Measurements from ENCODE around the gene LINGO3. TPM values are rescaled to one million over a fixed set of nuclear protein-coding genes. Genes with fewer than 3 reads are reported as not detected.

Gene LINGO3
- total RNA-seq (2022; extraction: Qiagen RNA extraction; ENCODE audit: low read depth) = 0.03 TPM in 1 of 5 replicates, not detected in the others

GRCh38 chr19:2308114-2308556, at the start of gene LINGO3:
Gene LINGO3 (minus strand): TSS chr19:2308154. CDS start chr19:2291776, 16,378 bp downstream.

GRCh38 chr19:2328401-2329148, 20.6 kb upstream of the LINGO3 start, which contains the start of the genes LSM7 and SPPL2B:
Gene LSM7 (minus strand): TSS chr19:2328586. CDS start chr19:2328566, 20 bp downstream.
Gene SPPL2B (plus strand): TSS chr19:2328684. CDS start chr19:2328710, 26 bp downstream.

GRCh38 chr19:2282062-2282861, 25.7 kb downstream of the LINGO3 start, which contains the start of gene PEAK3:
Gene PEAK3 (minus strand): TSS chr19:2282175. CDS start chr19:2280931, 1,244 bp downstream.

Other genes starting within 250 kb of the LINGO3 start
- gene MOB3A, start 211.8 kb downstream of the LINGO3 start, total RNA-seq (2022; extraction: Qiagen RNA extraction; ENCODE audit: low read depth) = 10.5 to 11.7 TPM (median 10.7 TPM) in 5 replicates
- 0.46 to 0.97 TPM (median 0.55 TPM) in 5 replicates for gene IZUMO4, start 211.2 kb downstream of the LINGO3 start, total RNA-seq (2022; extraction: Qiagen RNA extraction; ENCODE audit: low read depth)
- 65.1 to 87.0 TPM (median 85.0 TPM) in 5 replicates for gene AP3D1, start 156.6 kb downstream of the LINGO3 start, total RNA-seq (2022; extraction: Qiagen RNA extraction; ENCODE audit: low read depth)
- 11.9 to 18.4 TPM (median 16.2 TPM) in 5 replicates for gene DOT1L, start 144.2 kb downstream of the LINGO3 start, total RNA-seq (2022; extraction: Qiagen RNA extraction; ENCODE audit: low read depth)
- gene PLEKHJ1, start 71.8 kb downstream of the LINGO3 start, total RNA-seq (2022; extraction: Qiagen RNA extraction; ENCODE audit: low read depth) = 36.6 to 53.7 TPM (median 50.9 TPM) in 5 replicates
- gene SF3A2, start 71.3 kb downstream of the LINGO3 start, total RNA-seq (2022; extraction: Qiagen RNA extraction; ENCODE audit: low read depth) = 64.6 to 77.1 TPM (median 71.0 TPM) in 5 replicates
- gene AMH, start 58.8 kb downstream of the LINGO3 start, total RNA-seq (2022; extraction: Qiagen RNA extraction; ENCODE audit: low read depth) = 10.6 to 22.6 TPM (median 18.9 TPM) in 5 replicates
- 0.79 to 1.2 TPM (median 0.89 TPM) in 5 replicates for gene JSRP1, start 51.7 kb downstream of the LINGO3 start, total RNA-seq (2022; extraction: Qiagen RNA extraction; ENCODE audit: low read depth)
- gene PEAK3, start 26.0 kb downstream of the LINGO3 start, total RNA-seq (2022; extraction: Qiagen RNA extraction; ENCODE audit: low read depth) = not detected in 5 replicates
- 138 to 162 TPM (median 144 TPM) in 5 replicates for gene LSM7, start 20.4 kb upstream of the LINGO3 start, total RNA-seq (2022; extraction: Qiagen RNA extraction; ENCODE audit: low read depth)
- 16.3 to 26.0 TPM (median 17.3 TPM) in 5 replicates for gene SPPL2B, start 20.5 kb upstream of the LINGO3 start, total RNA-seq (2022; extraction: Qiagen RNA extraction; ENCODE audit: low read depth)
- gene TMPRSS9, start 52.1 kb upstream of the LINGO3 start, total RNA-seq (2022; extraction: Qiagen RNA extraction; ENCODE audit: low read depth) = 0.03 TPM in 1 of 5 replicates, not detected in the others
- gene TIMM13, start 119.4 kb upstream of the LINGO3 start, total RNA-seq (2022; extraction: Qiagen RNA extraction; ENCODE audit: low read depth) = 57.0 to 133 TPM (median 115 TPM) in 5 replicates
- gene LMNB2, start 148.8 kb upstream of the LINGO3 start, total RNA-seq (2022; extraction: Qiagen RNA extraction; ENCODE audit: low read depth) = 62.1 to 87.2 TPM (median 79.9 TPM) in 5 replicates
- 31.1 to 38.6 TPM (median 37.1 TPM) in 5 replicates for gene GADD45B, start 168.0 kb upstream of the LINGO3 start, total RNA-seq (2022; extraction: Qiagen RNA extraction; ENCODE audit: low read depth)

Measured in A549 treated with CpdA at 1 μM for 4 hours (cell line).